Spleen (tissue), 7 donors: ENCODE data around the gene TCF3.

ENCODE experiments used
- CTCF ChIP-seq, 11 experiments: fragments of 200-600 bp in 7 of 11; fragments of 450-650 bp in 4 of 11; sonication (generic) in 4 of 11; IDR thresholded peaks in 8 of 11; conservative IDR thresholded peaks in 3 of 11; 1 replicate in 7 of 11; 2 replicates in 4 of 11; pipeline versions ENCODE4 v1.4.0 to v1.8.0; 2016 to 2021; ENCODE audit warnings: antibody characterized with exemption in 11 of 11, inconsistent platforms in 4 of 11, mild to moderate bottlenecking in 1 of 11
- POLR2A ChIP-seq, 3 donors: fragments of 450-650 bp; IDR thresholded peaks; one replicate each; pipeline ENCODE4 v1.5.1; 2017; ENCODE audit warnings: antibody characterized with exemption in 3 of 3, mild to moderate bottlenecking in 1 of 3
- POLR2AphosphoS5 ChIP-seq, 3 donors: sonication (generic); formaldehyde crosslinking; IDR thresholded peaks; one replicate each; pipeline ENCODE4 v1.5.1; 2017; ENCODE audit warnings: antibody characterized with exemption in 3 of 3
- donor health status: DM: no; HTN: no; CAD: no; lungs with moderate emphysema.
- donor health status: DM: no; HTN: no; CAD: no.
- donor health status: DM: no; HTN: no; CAD: no.

DNA sequence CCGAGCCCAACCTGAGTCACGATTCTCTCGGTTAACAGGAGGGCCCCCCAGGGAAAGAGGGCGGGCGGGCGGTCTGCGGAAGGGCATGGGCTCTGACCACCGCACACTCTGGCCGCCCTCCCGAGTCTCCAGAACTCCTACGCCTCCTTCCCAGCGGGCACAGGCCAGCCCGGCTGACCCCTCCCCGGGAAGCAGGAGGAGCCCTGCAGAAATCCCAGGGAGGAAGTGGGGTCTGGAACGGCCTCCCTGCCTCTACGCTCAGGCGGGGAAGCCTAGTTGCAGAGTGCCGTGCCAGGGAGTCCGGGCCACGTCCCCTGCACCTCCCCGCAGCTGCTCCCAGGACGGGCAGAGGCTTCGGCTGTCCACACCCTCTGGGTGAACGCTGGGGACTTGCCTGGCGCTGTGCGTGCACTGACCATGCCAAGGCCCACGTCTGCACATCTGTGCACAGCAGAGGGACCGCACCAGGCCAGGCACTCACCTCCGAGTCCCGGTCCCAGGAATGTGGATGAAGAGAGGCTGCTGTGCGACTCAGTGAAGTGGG lies 20.8 kb downstream of the TCF3 start:
- TF ChIP-seq POLR2A (IDR thresholded peaks at IDR 0.05) (no peak), CTCF (IDR thresholded peaks at IDR 0.05 in 8 of 11, conservative IDR thresholded peaks at IDR 0.05 in 3 of 11) (no peak), POLR2AphosphoS5 (IDR thresholded peaks at IDR 0.05) (peak in 2 of 3 donors; percentile 14 to 39)
